HEK293 (cell line): ENCODE data around the gene HOXA3.

Source experiments
- CTCF ChIA-PET: fragments of 350-600 bp; formaldehyde crosslinking; extraction: SDS; loops from one replicate; lab custom pipeline; 2021; ENCODE audit warnings: antibody characterized with exemption; lab: Yijun Ruan, JAX
- POLR2A ChIA-PET: fragments of 300-600 bp; formaldehyde crosslinking; extraction: SDS; loops from one replicate; lab custom pipeline; 2020; ENCODE audit warnings: antibody characterized with exemption, inconsistent platforms; lab: Yijun Ruan, JAX
- H3K27ac ChIP-seq: fragments of 200-500 bp; sonication (Bioruptor generic); 2 replicates; pipeline ENCODE4 v1.5.1; 2014; ENCODE audit warnings: low read depth, low read length, control low read depth, inconsistent platforms; ENCODE audit errors: extremely low read depth
- H3K36me3 ChIP-seq, 2 experiments: fragments of 200-500 bp in 1 of 2; sonication (Bioruptor generic) in 1 of 2; 1 replicate in 1 of 2; 2 replicates in 1 of 2; pipeline ENCODE4 v1.5.1; 2014 to 2017; ENCODE audit warnings: inconsistent platforms in 2 of 2, low read length in 2 of 2; ENCODE audit not compliant: control insufficient read depth in 2 of 2, insufficient read depth in 1 of 2
- H3K4me1 ChIP-seq: fragments of 200-500 bp; sonication (Bioruptor generic); 2 replicates; pipeline ENCODE4 v1.5.1; 2014; ENCODE audit warnings: mild to moderate bottlenecking, low read length, inconsistent platforms; ENCODE audit not compliant: control insufficient read depth, insufficient read depth
- H3K4me3 ChIP-seq: 2 replicates; pipeline ENCODE4 v1.5.1; 2011; ENCODE audit warnings: low read depth, mild to moderate bottlenecking, control low read depth, low read length, moderate library complexity
- H3K9me3 ChIP-seq: fragments of 200-500 bp; sonication (Bioruptor generic); 2 replicates; pipeline ENCODE4 v1.5.1; 2014; ENCODE audit warnings: low read depth, low read length, inconsistent platforms; ENCODE audit not compliant: control insufficient read depth, insufficient read depth
- GFI1B ChIP-seq: fragments of 450-650 bp; formaldehyde crosslinking; IDR thresholded peaks from 2 replicates; pipeline ENCODE4 v1.5.1; 2016; ENCODE audit warnings: missing biosample characterization, missing genetic modification characterization
- GLIS1 ChIP-seq: fragments of 450-650 bp; formaldehyde crosslinking; IDR thresholded peaks from 2 replicates; pipeline ENCODE4 v1.5.1; 2016; ENCODE audit warnings: missing biosample characterization, missing genetic modification characterization
- HOXC10 ChIP-seq: sonication (generic); formaldehyde crosslinking; IDR thresholded peaks from 2 replicates; pipeline ENCODE4 v1.8.1; 2023; ENCODE audit warnings: mild to moderate bottlenecking, missing genetic modification reagents
- MYNN ChIP-seq: fragments of 450-650 bp; formaldehyde crosslinking; IDR thresholded peaks from 2 replicates; pipeline ENCODE4 v1.5.1; 2016; ENCODE audit warnings: missing biosample characterization, missing genetic modification characterization, borderline replicate concordance
- PBX3 ChIP-seq: sonication (generic); formaldehyde crosslinking; IDR thresholded peaks from 2 replicates; pipeline ENCODE4 v1.8.1; 2022; ENCODE audit warnings: mild to moderate bottlenecking, moderate library complexity, missing genetic modification reagents
- SP2 ChIP-seq: fragments of 450-650 bp; formaldehyde crosslinking; IDR thresholded peaks from 2 replicates; pipeline ENCODE4 v1.5.1; 2016; ENCODE audit warnings: missing biosample characterization, missing genetic modification characterization
- SP3 ChIP-seq: fragments of 450-650 bp; formaldehyde crosslinking; IDR thresholded peaks from 2 replicates; pipeline ENCODE4 v1.5.1; 2016; ENCODE audit warnings: missing biosample characterization, missing genetic modification characterization
- SP7 ChIP-seq: fragments of 450-650 bp; formaldehyde crosslinking; IDR thresholded peaks from 2 replicates; pipeline ENCODE4 v1.5.1; 2016; ENCODE audit warnings: missing biosample characterization, missing genetic modification characterization
- TRIM28 ChIP-seq: IDR thresholded peaks from 2 replicates; pipeline ENCODE4 v1.6.1; 2011; ENCODE audit warnings: low read length, control low read depth, borderline replicate concordance
- YY1 ChIP-seq: fragments of 450-650 bp; formaldehyde crosslinking; IDR thresholded peaks from 2 replicates; pipeline ENCODE4 v1.5.1; 2018; ENCODE audit warnings: missing biosample characterization, missing genetic modification characterization
- ZBTB17 ChIP-seq: fragments of 450-650 bp; formaldehyde crosslinking; IDR thresholded peaks from 2 replicates; pipeline ENCODE4 v1.5.1; 2016; ENCODE audit warnings: missing biosample characterization, missing genetic modification characterization
- ZFHX2 ChIP-seq: fragments of 450-650 bp; formaldehyde crosslinking; conservative IDR thresholded peaks from 2 replicates; pipeline ENCODE4 v1.5.1; 2016; ENCODE audit warnings: missing biosample characterization, missing genetic modification characterization
- ZNF148 ChIP-seq: fragments of 450-650 bp; formaldehyde crosslinking; IDR thresholded peaks from 2 replicates; pipeline ENCODE4 v1.5.0; 2017; ENCODE audit warnings: missing biosample characterization, missing genetic modification characterization, borderline replicate concordance
- ZNF19 ChIP-seq: fragments of 450-650 bp; formaldehyde crosslinking; IDR thresholded peaks from 2 replicates; pipeline ENCODE4; 2016; ENCODE audit warnings: missing biosample characterization, missing genetic modification characterization, low read depth
- ZNF214 ChIP-seq: fragments of 450-650 bp; formaldehyde crosslinking; IDR thresholded peaks from 2 replicates; pipeline ENCODE4 v1.5.1; 2017; ENCODE audit warnings: missing biosample characterization, mild to moderate bottlenecking, missing genetic modification characterization, borderline replicate concordance
- ZNF341 ChIP-seq: fragments of 450-650 bp; formaldehyde crosslinking; IDR thresholded peaks from 2 replicates; pipeline ENCODE4; 2016; ENCODE audit warnings: low read depth, missing biosample characterization, missing genetic modification characterization
- ZNF350 ChIP-seq: fragments of 450-650 bp; formaldehyde crosslinking; IDR thresholded peaks from 2 replicates; pipeline ENCODE4 v1.5.0; 2017; ENCODE audit warnings: missing biosample characterization, mild to moderate bottlenecking, missing genetic modification characterization
- ZNF404 ChIP-seq: fragments of 450-650 bp; formaldehyde crosslinking; IDR thresholded peaks from 2 replicates; pipeline ENCODE4 v1.5.1; 2017; ENCODE audit warnings: missing biosample characterization, missing genetic modification characterization
- ZNF433 ChIP-seq: fragments of 450-650 bp; formaldehyde crosslinking; IDR thresholded peaks from 2 replicates; pipeline ENCODE4 v1.5.1; 2016; ENCODE audit warnings: missing biosample characterization, missing genetic modification characterization, low read depth
- ZNF521 ChIP-seq: fragments of 450-650 bp; formaldehyde crosslinking; IDR thresholded peaks from 2 replicates; pipeline ENCODE4 v1.5.1; 2017; ENCODE audit warnings: missing biosample characterization, mild to moderate bottlenecking, missing genetic modification characterization
- ZNF548 ChIP-seq: fragments of 450-650 bp; formaldehyde crosslinking; IDR thresholded peaks from 2 replicates; pipeline ENCODE4 v1.5.1; 2016; ENCODE audit warnings: missing biosample characterization, missing genetic modification characterization
- ZNF555 ChIP-seq: fragments of 450-650 bp; formaldehyde crosslinking; conservative IDR thresholded peaks from 2 replicates; pipeline ENCODE4 v1.5.1; 2017; ENCODE audit warnings: missing biosample characterization, mild to moderate bottlenecking, missing genetic modification characterization, inconsistent platforms
- ZNF600 ChIP-seq: fragments of 450-650 bp; formaldehyde crosslinking; IDR thresholded peaks from 2 replicates; pipeline ENCODE4 v1.5.1; 2016; ENCODE audit warnings: missing biosample characterization, missing genetic modification characterization
- ZNF654 ChIP-seq: fragments of 450-650 bp; formaldehyde crosslinking; IDR thresholded peaks from 2 replicates; pipeline ENCODE4 v1.5.1; 2016; ENCODE audit warnings: low read depth, missing biosample characterization, missing genetic modification characterization
- ZNF658 ChIP-seq: fragments of 450-650 bp; formaldehyde crosslinking; IDR thresholded peaks from 2 replicates; pipeline ENCODE4; 2016; ENCODE audit warnings: missing biosample characterization, missing genetic modification characterization
- ZNF791 ChIP-seq: fragments of 450-650 bp; formaldehyde crosslinking; IDR thresholded peaks from 2 replicates; pipeline ENCODE4 v1.5.1; 2016; ENCODE audit warnings: missing biosample characterization, missing genetic modification characterization
- ZNF830 ChIP-seq: fragments of 450-650 bp; IDR thresholded peaks from 2 replicates; pipeline ENCODE4 v1.5.0; 2018; ENCODE audit warnings: missing biosample characterization, missing genetic modification characterization, low read depth, mild to moderate bottlenecking, moderate library complexity
- ZSCAN23 ChIP-seq: fragments of 450-650 bp; formaldehyde crosslinking; IDR thresholded peaks from 2 replicates; pipeline ENCODE4 v1.5.1; 2016; ENCODE audit warnings: missing biosample characterization, missing genetic modification characterization
- TF ChIP-seq, protein P1 (sequence below): IDR thresholded peaks from 2 replicates; pipeline ENCODE4 v1.6.1; 2011; ENCODE audit warnings: mild to moderate bottlenecking, low read depth, low read length, borderline replicate concordance
- TF ChIP-seq, protein P2 (sequence below): fragments of 450-650 bp; formaldehyde crosslinking; conservative IDR thresholded peaks from 2 replicates; pipeline ENCODE4 v1.5.1; 2016; ENCODE audit warnings: low read depth, missing biosample characterization, missing genetic modification characterization
- TF ChIP-seq, protein P3 (sequence below): fragments of 450-650 bp; formaldehyde crosslinking; IDR thresholded peaks from 2 replicates; pipeline ENCODE4 v1.5.1; 2016; ENCODE audit warnings: missing biosample characterization, missing genetic modification characterization

Gene HOXA3

DNA sequence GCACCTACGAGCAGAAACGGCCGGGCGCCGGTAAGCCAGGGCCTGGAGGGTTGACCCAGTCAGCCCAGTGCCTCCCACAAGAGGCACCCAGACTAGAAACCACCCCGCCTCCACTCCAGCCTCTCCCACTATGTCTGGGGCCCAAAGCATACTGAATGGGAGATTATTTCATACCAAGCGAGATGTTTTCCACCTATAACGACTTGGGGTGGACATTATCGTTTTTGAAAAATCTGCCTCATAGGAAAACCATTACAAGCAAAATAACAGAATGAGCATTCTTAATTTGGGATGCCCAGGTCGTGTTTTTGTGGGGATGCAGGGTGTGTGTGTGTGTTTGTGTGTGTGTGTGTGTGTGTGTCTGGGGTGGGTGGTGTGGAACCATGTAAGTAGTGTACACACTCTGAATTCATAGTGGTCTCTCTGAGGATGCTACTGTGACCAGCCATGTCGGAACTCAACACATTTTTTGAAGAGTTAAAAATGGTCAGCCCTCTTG, 6.4 kb downstream of the HOXA3 start:
- H3K4me3 ChIP-seq, result no peak overlapping the region
- POLR2A ChIA-PET, result interaction anchor here (1.6 kb wide), 1 partner anchor 24 kb away, joined by 3 read pairs; no protein-coding TSS in a partner anchor
- peaks cover 16% of the 10 kb centered on the region for H3K4me1 ChIP-seq
- H3K27ac ChIP-seq, result peak overlapping the region; percentile 99
- peaks cover 0 to 70% of the 10 kb centered on the region in 2 experiments; a peak in 2 of 3 replicates for H3K36me3 ChIP-seq
- no peaks in the 10 kb centered on the region for H3K9me3 ChIP-seq
- CTCF ChIA-PET, result interaction anchor here (0.5 to 4.1 kb wide), 6 partner anchors 292 to 1146 kb away, joined by 3 to 34 read pairs (median 4); no protein-coding TSS in a partner anchor
- TF ChIP-seq ZNF341 (tag by site-specific recombination) (no peak), ZNF548 (tag by site-specific recombination) (no peak), ZNF830 (no peak), SP2 (tag by site-specific recombination) (peak; percentile 39), ZNF350 (tag by site-specific recombination) (no peak), SP7 (tag by site-specific recombination) (0 out of 2 replicates have a peak, but pooled peaks have one; percentile 18), ZNF404 (tag by site-specific recombination) (no peak), ZNF214 (tag by site-specific recombination) (no peak), ZNF148 (tag by site-specific recombination) (no peak), MYNN (no peak), ZNF433 (tag by site-specific recombination) (no peak), PBX3 (CRISPR knock-in tag) (no peak), ZNF521 (tag by site-specific recombination) (no peak), SP3 (no peak), TRIM28 (no peak), ZBTB17 (tag by site-specific recombination) (peak; percentile 0; the same call in 1 of the 2 replicates), HOXC10 (no peak), ZNF658 (no peak), ZFHX2 (peak; percentile 62), ZNF555 (tag by site-specific recombination) (no peak), ZNF19 (tag by site-specific recombination) (no peak), GFI1B (no peak), YY1 (tag by site-specific recombination) (no peak), ZNF600 (tag by site-specific recombination) (no peak), GLIS1 (tag by site-specific recombination) (no peak), ZNF791 (no peak), ZSCAN23 (no peak), ZNF654 (tag by site-specific recombination) (no peak)
- TF ChIP-seq, protein P1, sequence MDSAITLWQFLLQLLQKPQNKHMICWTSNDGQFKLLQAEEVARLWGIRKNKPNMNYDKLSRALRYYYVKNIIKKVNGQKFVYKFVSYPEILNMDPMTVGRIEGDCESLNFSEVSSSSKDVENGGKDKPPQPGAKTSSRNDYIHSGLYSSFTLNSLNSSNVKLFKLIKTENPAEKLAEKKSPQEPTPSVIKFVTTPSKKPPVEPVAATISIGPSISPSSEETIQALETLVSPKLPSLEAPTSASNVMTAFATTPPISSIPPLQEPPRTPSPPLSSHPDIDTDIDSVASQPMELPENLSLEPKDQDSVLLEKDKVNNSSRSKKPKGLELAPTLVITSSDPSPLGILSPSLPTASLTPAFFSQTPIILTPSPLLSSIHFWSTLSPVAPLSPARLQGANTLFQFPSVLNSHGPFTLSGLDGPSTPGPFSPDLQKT, result no peak
- TF ChIP-seq, protein P2, sequence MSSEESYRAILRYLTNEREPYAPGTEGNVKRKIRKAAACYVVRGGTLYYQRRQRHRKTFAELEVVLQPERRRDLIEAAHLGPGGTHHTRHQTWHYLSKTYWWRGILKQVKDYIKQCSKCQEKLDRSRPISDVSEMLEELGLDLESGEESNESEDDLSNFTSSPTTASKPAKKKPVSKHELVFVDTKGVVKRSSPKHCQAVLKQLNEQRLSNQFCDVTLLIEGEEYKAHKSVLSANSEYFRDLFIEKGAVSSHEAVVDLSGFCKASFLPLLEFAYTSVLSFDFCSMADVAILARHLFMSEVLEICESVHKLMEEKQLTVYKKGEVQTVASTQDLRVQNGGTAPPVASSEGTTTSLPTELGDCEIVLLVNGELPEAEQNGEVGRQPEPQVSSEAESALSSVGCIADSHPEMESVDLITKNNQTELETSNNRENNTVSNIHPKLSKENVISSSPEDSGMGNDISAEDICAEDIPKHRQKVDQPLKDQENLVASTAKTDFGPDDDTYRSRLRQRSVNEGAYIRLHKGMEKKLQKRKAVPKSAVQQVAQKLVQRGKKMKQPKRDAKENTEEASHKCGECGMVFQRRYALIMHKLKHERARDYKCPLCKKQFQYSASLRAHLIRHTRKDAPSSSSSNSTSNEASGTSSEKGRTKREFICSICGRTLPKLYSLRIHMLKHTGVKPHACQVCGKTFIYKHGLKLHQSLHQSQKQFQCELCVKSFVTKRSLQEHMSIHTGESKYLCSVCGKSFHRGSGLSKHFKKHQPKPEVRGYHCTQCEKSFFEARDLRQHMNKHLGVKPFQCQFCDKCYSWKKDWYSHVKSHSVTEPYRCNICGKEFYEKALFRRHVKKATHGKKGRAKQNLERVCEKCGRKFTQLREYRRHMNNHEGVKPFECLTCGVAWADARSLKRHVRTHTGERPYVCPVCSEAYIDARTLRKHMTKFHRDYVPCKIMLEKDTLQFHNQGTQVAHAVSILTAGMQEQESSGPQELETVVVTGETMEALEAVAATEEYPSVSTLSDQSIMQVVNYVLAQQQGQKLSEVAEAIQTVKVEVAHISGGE (tag by site-specific recombination), result no peak
- TF ChIP-seq, protein P3, sequence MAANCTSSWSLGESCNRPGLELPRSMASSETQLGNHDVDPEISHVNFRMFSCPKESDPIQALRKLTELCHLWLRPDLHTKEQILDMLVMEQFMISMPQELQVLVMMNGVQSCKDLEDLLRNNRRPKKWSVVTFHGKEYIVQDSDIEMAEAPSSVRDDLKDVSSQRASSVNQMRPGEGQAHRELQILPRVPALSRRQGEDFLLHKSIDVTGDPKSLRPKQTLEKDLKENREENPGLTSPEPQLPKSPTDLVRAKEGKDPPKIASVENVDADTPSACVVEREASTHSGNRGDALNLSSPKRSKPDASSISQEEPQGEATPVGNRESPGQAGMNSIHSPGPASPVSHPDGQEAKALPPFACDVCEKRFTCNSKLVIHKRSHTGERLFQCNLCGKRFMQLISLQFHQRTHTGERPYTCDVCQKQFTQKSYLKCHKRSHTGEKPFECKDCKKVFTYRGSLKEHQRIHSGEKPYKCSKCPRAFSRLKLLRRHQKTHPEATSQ (tag by site-specific recombination), result no peak
